Bone marrow (tissue), 2 donors: ENCODE measurements around the gene CLIC6.
A peak's percentile ranks its signal among the peaks of the same experiment; 100 is the strongest.

Experiments used
- DNase-seq, 2 donors: peaks; one replicate each; lab custom pipeline; 2025; lab: John Stamatoyannopoulos, UW

Gene CLIC6

DNA sequence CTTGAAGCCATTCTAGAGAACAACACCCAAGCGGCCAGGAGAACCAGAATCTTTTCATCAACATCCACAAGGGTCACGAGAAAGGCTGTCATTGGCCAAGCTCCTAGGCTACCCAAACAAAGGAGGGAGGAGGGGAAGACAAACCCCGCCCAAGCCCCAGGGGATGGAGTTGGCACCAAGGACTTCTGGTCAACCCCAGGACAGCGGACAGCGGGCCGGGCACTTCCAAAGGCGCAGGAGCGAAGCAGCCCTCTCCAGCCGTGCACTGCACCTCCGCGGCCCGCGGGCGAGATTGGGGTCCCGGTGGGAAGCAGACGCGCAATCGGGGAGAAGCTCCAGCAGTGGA, at the start of gene CLIC6:
Gene CLIC6, plus strand, starts transcription at position 192 of the 346 bp plus-strand sequence. CDS start 395 bp downstream, outside the sequence.
- no peak for DNase-seq

DNA sequence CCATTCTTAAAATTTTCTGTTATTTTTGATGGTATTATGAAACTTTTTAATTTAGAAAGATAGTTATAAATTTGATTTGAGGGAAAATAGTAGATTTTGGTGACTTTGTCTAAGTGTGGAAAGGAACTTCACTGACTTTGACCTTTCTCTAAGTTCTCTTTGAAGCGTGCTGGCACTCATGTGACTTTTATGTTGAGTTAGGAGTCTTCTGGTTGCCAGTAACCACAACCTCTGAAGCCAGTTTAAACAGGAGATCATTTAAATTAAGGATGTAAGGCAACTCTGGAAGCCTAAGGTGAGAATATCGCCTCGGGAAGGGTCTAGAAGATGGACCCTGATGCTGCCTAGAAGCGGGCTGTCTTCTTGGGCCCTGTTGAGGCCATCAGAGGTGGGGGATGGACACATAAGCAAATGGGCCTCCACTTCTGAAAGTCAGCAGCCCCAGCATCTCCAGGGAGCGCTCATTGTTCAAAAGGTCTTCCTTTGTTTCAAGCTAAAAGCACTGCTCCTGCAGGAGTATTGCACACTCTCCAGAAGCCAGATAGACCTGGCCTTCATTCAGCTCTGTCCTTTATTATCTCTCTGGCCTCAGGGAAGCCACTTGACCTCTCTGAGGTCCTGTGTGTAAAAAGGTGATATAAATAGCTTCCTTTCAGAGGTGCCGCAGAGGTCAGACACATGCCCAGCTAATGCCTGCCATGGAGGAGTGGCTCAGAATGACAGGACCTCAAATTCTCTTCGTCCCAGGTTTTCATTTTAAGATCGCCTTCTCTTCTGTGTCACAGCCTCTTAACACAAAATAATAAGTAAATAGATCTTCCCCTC, 48.7 kb upstream of the CLIC6 start:
- no peak for DNase-seq

DNA sequence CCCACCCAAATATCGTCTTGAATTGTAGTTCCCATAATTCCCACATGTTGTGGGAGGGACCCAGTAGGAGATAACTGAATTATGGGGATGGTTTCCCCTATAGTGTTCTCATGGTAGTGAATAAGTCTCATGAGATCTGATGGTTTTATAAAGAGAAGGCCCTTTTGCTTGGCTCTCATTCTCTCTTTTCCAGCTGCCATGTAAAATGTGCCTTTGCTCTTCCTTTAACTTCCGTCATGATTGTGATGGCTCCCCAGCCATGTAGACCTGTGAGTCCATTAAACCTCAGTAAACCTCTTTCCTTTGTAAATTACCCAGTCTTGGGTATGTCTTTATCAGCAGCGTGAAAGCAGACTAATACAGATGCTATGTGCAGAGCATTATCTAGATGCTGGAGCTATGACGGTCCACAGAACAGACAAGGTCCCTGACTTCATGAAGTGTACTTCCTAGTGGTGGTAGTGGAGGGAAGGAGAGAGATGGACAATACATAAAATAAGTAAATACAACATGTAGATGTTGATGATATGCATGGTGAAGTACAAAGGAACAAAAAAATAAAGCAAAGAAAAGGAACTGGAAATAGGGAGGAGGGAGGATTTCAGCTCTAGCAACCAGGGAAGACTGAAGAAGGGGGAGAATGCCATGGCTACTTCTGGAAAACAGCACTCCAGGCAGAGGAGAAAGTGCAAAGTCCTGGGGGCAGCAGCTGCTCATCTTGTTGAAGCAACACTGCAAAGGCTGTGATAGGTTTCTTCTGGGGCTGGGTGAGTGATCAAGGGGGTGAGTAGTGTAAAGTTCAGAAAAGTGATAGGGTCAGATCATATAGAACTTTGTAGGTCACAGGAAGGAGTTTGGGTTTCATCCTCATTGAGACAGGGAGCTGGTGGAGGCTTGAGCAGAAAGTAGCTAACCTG, 47.1 kb upstream of the CLIC6 start:
- DNase-seq: no peak

DNA sequence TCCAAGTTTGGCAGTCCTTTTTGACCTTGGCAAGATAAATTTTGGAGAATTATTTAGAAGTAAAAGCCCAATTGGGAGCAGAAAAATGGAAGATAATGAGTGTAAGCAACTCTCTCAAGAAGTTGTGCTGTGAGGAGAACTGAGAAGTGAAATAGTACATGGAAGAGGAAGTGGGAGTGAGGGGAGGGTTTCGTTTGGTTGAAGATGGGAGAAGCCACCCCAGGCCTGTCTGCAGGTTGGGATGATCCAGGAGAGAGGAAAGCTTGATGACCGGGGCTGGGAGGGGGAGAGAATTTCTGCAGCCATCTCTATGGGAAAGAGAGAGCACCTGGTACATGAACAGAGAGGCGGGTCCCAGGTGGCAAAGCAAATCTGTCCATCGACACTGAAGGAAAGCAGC, 45.3 kb upstream of the CLIC6 start:
- no peak for DNase-seq

DNA sequence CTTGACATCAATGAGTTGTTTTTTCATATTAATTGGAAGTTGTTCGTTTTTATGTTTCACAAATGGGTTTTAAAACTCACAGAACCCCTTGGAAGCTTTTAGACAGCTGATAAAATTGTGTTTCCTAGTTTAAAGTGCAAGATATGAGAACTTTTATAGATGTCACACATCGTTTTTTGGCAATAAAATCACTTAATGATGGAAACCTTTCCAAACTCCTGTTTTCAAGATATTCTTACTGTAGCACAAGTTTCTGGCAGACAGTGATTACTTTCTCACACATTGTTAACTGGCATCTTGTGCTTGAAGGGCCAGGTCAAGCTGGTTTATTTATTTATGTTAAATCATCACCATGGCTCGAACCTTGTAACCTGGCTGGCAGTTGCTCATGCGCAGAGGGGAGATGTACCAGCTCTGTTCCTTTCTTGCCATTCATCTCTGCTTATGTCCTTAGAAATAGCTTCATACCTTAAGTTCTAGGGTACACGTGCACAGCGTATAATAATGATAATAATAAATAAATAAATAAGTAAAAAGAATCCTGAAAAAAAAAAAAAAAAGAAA, 43.7 kb upstream of the CLIC6 start:
- DNase-seq: no peak

DNA sequence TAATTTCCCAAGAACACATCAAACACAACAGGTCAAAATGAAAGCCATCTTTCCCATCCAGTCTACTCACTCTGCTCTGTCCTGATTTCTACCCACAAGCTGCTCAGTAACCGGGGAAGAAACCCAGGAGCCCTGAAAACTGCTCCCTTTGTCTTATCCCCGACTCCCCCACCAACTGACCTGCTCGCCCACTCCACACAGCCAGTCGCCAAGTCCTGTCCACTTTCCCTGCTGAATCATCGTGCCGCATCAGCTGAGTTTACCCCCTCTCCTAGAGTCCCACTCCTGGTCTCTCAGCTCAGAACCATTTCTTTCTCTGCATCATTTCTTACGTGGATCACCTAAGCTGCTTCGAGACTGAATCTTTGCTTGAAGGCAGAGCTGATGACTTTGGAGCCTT, 42.7 kb upstream of the CLIC6 start:
- DNase-seq: no peak

DNA sequence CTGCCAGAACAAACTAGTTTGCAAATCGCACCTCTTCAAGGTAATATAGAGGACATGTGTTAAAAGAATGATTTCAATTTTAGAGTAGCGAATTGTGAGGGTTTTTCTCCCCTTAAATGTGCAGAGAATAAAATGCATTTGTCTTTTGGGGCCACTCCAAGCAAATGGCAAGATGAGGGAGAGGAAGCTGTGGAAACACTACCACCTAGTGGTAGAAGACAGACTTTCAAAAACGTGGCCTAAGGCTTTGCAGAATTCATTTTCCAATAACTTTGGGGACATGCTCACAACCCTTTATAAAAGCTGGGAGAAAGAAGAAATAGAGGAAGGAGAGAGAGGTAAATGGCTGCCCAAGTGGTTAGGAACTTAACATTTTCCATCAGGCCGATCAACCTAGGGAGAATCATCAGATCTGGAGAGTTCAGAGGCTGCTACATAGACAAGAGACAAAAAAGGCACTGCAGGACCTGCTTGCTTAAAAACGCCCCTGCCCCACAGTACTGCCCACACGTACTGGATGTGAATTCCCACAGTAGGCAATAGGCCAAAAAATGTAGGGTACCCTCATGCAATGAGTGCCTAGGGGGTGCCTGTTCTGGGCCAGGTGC, 38.2 kb upstream of the CLIC6 start:
- peak in 1 of 2 donors; percentile 50 for DNase-seq

DNA sequence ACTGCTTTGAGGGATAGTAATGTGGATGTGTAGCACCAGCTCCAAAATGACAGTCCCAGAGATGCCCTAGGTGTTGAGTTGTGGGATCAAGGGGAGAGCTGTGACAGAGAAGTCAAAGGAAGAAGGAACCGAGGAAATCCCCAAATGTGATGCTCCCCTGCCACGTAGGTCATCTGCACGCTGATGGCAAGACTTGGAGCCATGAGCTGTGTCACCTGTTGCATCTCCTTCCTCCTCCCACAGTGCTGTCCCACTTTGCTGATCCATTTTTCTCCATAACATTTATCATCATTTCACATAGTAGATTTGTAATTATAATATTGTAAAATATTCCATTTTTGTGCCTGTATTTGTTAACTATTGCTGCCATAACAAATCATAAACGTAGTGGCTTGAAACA, 36.3 kb upstream of the CLIC6 start:
- no peak for DNase-seq

DNA sequence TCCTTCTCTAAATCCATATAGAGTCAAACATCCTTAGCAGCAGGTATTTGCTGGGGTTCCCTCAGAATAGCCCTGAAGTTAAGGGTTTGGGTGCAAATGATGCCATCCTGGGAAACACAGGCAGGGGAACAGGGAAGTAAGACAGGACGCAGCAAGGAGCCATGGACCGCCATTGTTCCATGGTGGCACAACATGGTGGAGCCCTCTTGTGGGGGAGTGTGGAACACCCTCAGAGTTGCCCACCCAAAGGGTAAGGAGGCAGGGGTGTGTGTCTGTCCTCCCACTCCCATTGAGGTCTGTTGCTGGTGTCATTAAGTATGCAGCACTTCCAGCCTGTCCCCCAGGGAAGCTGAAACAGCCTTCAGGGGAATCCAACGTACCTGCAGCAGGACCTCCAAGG, 33.5 kb upstream of the CLIC6 start:
- DNase-seq: no peak

DNA sequence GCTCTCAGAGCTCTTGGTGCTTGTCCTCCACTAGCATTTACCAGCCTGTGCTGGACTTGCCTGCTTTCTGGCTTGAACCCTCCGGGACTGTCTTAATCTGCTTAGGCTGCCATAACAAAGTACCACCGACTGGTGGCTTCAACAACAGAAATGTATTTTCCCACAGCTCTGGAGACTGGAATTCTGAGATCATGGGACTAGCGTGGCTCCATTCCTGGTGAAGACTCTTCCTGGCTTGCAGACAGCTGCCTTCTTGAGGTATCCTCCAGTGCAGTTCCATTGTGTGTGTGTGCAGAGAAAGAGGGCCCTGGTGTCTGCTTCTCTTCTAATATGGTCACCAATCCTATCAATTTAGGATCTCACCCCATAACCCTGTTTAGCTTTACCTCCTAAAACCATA, 31.8 kb upstream of the CLIC6 start:
- DNase-seq: no peak

DNA sequence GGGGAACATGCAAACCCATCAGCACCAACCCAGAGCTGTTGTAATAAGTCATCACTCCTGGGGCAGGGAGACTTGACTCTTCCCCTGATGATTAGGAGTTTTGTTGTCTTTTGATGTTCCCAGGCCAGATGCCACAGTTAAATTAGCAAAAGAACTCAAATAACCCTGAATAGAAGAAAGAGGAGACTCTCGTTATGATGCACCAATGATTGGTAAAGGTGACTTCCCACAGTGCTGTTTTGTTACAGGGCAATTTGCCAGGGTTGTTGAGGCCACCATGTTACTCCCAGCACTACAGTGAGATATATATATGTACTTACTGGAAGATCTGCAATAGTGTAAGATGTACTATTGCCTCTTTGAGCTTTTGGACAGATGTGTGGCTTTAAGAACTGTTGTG, 29.5 kb upstream of the CLIC6 start:
- no peak for DNase-seq

DNA sequence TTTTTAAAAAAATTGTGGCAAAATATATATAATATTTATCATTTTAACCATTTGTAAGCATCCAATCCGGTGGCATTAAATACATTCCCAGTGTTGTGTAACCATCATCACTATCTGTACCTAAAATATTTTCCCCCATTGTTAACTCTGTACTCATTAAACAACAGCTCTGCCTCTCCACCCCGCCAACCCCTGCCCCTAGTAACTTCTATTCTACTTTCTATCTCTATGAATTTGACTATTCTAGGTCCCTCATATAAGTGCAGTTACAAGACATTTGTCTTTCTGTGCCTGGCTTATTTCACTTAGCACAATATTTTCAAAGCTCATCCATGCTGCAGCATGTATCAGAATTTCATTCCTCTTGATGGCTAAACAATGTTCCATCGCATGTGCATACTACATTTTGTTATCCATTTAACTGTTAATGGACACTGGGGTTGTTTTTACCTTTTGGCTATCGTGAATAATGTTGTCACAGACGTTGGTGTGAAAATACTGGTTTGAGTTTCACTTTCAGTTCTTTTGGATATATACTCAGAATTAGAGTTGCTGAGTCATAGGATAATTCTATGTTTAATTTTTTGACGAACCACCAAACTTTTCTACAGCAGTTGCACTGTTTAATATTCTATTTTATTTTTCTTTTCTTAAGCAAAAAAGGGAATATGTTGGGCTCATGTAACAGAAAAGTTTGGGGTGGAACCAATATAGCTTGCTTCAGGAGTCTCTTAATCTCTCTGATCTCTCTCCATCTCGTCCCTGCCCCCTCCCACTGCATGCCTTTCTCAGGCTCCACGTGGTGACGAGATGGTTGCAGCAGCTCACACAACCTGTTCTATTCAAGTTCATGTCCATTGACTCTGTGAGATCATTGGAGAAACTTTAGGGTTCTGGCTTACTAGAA, 28.7 kb upstream of the CLIC6 start:
- peak in 1 of 2 donors; percentile 23 for DNase-seq

DNA sequence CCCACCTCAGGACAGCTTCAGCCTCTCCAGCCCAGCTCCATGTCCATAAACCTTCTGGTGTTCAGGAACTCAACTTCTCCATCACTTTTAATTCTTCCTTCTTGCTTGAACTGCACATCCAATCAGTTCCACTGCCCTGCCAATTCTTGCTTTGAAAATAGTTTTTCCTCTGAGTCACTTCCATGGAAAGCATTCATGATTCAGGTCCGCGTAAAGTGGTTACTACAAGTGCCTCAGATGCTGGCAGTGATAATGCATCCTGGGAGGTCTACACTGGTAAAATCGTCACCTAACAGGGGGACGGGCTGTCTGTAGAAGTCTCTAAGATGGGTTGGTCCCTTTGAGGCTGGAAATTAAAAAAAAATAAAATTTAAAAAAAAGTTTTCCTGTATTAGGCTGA, 27.9 kb upstream of the CLIC6 start:
- no peak for DNase-seq

DNA sequence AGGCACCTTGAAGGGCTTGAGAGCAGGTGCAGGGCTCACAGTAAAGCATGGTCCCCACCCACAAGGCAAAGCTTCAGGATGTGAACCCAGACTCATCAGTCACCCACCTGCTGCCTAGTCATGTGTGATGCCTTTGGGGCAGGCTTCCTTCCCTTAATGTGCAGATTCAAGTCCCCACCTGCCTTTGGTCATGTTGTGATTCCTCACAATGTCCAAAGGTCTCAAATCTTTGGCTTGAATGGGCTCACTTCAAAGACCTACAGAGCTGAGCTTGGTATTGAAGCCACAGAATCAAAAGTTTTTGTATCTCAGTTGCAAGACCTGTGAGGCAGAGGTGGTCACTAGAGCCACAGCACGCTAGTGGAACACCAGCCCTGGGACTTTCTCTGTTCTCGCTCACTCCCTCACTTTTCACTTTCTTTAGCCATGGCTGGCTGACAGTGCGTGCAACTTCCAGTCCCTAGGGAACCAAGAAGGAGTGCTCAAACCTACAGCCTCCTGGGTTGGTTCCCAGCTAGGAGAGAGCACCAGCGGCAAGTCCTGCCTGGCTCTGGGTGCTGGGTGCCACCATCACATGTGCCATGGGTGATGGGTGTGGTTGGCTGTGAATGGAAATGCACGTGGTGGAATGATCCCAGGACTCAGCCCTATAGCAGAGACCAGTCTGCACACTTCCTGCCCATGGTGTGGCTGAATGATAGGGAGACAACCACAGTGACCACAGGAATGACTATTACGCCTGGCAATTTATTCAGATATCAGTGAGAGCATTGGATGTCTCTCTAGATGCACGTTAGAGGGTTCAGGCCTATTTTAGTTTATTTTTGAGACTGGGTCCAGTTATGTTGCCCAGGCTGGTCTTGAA, 26.4 kb upstream of the CLIC6 start:
- DNase-seq: no peak

DNA sequence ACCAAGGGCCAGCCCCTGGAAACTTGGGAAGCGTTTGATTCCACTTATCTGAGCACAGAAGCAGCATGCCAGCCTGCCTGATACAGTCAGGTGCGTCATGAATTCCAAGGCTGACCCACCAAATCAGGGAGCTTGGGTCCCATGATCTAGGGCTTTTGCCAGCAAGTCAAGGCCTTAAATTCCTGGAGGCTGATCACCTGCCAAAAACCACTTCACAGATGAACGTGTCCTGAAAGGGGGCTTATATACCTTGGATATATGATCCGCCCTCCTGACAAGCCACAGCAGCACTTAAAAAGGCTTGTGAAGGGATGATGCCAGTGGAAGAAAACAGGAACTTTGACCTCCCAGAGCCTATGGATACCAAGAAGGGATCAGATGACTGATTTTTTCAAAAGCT, 24.0 kb upstream of the CLIC6 start:
- no peak for DNase-seq

DNA sequence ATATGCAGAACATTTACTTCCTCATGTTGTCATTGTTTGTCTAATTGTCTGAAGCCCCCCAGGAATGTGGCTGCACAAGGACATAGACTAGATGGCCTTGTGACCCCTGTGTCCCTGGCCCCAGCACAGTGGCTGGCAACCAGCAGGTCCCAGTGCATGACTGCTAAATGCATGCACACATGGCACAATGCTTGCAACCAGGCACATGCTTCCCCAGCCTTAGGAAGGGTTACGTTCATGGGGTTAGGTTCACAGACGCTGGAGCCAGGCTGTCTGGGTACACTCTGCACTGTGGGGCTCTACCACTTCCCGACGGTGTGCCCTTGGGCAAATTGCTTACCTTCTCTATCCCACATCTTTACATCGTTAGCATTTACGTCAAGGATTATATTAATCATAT, 21.2 kb upstream of the CLIC6 start:
- DNase-seq: no peak

DNA sequence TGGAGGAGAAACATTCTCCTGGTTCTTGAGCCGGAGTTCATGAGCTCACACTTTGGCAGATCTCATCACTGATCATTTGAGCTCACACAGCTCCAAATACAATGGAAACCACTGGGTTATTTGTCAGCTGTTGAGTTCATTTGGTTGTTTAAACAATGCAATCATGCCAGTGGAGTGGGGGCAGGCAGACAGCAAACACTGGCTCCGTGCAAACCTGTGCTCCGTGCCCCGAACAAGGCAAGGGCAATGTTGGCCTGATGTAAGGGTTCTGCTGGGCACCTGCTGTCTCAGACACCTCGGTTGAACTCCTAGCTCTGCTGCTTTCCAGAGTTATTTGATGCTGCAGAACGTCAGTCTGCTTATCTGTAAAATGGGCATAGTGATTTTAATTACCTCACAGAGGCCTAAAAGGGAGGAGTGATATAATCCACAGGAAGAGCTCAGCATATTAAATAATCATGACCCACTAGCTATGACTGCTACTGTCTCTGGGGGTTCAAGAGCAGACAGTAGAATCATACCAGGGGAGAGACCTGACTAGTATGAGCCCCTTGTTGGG, 20.0 kb upstream of the CLIC6 start:
- DNase-seq: no peak

DNA sequence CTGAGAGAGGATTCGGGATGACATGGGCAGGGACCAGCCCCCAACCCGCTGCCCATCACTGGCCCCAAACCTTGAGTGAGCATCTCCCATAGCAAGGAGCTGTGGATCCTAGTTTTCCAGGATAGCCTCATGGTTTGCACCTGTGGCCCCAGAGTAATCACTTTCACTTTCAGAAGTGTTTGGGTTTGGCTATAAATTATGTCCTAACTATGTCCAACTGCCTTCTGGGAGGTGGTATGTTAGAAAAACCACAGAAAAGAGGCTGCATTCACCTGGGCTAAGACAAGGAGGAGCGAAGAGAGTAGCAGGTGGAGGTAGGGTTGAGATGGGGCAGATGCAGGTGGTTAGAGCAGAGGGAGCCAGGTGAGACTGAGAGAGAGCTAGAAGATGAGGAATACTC, 19.4 kb upstream of the CLIC6 start:
- no peak for DNase-seq

DNA sequence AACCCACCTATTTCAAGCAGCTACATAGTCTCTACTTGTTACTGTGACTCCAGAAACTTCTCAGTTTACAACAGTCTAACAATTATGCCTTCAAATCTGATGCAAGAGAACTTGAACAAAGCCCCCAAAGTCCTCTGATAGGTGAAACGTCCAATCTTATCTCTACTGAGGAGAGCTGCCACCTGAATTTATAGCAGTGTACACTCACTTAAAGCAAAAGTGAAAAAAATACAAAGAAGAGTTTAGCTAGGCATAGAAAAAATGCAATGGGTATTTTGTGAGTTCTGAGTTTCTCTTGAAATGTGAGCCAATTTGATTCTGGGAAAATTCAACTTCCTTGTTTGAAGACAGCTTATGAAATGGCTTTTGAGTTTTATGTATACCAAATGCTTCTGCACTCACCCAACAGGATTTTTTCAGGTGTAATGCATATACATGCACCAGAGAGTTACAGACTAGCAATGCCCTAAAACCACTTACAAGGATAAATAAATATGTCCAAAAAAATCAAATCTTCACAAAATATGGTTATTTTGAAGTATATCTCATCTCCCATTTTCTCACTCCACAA, 17.8 kb upstream of the CLIC6 start:
- DNase-seq: no peak

DNA sequence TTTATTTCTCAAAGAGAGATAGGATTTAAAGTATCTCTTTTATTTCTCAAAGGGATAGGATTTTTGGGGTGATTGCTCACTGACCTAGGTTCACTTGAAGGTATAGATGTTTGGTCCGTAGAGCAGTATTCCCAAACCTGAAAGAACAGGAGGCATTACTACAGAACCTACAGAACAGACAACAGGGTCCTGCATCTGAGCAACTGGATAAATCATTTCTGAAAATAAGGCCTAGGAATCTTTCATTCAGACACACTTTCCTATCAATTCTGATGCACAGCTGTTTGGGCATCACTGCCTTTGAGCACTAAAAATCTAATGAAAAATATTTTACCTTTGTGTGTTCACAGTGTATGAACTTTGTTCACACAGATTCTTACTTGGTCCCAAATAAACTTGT, 17.2 kb upstream of the CLIC6 start:
- no peak for DNase-seq
